Esophagus squamous epithelium (tissue), 5 donors: ENCODE data around the gene CDK5RAP2. TPM values are rescaled to one million over a fixed set of nuclear protein-coding genes. Genes with fewer than 3 reads are reported as not detected.

Experiments used
- DNase-seq: peaks from one replicate; lab custom pipeline; 2025; lab: John Stamatoyannopoulos, UW
- H3K27ac ChIP-seq, 4 donors: fragments of 200-600 bp; sonication (generic); one replicate each; pipeline ENCODE4 v1.5.1; 2016 to 2019; ENCODE audit warnings: mild to moderate bottlenecking in 1 of 4
- H3K27me3 ChIP-seq, 4 donors: fragments of 200-600 bp; sonication (generic); 1 replicate in 3 of 4; 2 replicates in 1 of 4; pipeline versions ENCODE4 v1.5.1 to v1.6.0; 2017 to 2021; ENCODE audit warnings: antibody characterized with exemption in 1 of 4
- H3K36me3 ChIP-seq, 3 donors: fragments of 200-600 bp; sonication (generic); one replicate each; pipeline ENCODE4 v1.5.1; 2016 to 2019
- H3K4me1 ChIP-seq, 3 donors: fragments of 200-600 bp; sonication (generic); one replicate each; pipeline ENCODE4 v1.5.1; 2017 to 2019
- H3K4me3 ChIP-seq, 4 donors: fragments of 200-600 bp; sonication (generic); 1 replicate in 3 of 4; 2 replicates in 1 of 4; pipeline ENCODE4 v1.5.1; 2016 to 2019; ENCODE audit warnings: mild to moderate bottlenecking in 2 of 4, moderate library complexity in 1 of 4
- H3K9me3 ChIP-seq, 3 donors: fragments of 200-600 bp; sonication (generic); one replicate each; pipeline ENCODE4 v1.5.1; 2016 to 2019
- CTCF ChIP-seq, 6 experiments: fragments of 450-650 bp in 4 of 6; fragments of 200-600 bp in 2 of 6; sonication (generic) in 2 of 6; IDR thresholded peaks; one replicate each; pipeline ENCODE4 v1.5.1; 2016 to 2019; ENCODE audit warnings: antibody characterized with exemption in 6 of 6, mild to moderate bottlenecking in 4 of 6, moderate library complexity in 4 of 6
- POLR2A ChIP-seq, 4 donors: fragments of 450-650 bp; IDR thresholded peaks; one replicate each; pipeline ENCODE4 v1.6.1; 2017; ENCODE audit warnings: antibody characterized with exemption in 4 of 4, mild to moderate bottlenecking in 4 of 4, moderate library complexity in 3 of 4
- WGBS, 2 donors: methylation state at CpG; one replicate each; pipeline ENCODE4 v1.1.5; 2018; 5-methylcytosine and 5-hydroxymethylcytosine counted together
- intact Hi-C: fragments of 100-400 bp; cut with DNase I; formaldehyde crosslinking; loops from one replicate; pipeline ENCODE4 v1.15.0; 2022
- total RNA-seq, 4 donors: library from RNA; depleted of rRNA; stranded (reverse); fragments of >200 nt; gene quantifications; one replicate each; pipeline ENCODE4 v1.1.0, GENCODE V29; 2016
- donor health status: DM: yes; HTN: yes; CAD: no.

The CDK5RAP2 gene
- total RNA-seq, 4 donors from 2014 or later: 23.2 to 41.2 (median 33.8) TPM

GRCh38 chr9:120418315-120418714 lies 161.7 kb downstream of the CDK5RAP2 start:
- 73 to 80% methylated on average over 4 of the region's 4 CpGs for WGBS, 2 donors
- Histone ChIP-seq H3K4me3 (no peak overlapping the region), H3K27me3 (no peaks in the 10 kb centered on the region), H3K4me1 (peaks cover 0 to 11% (median 0%) of the 10 kb centered on the region in 3 donors), H3K36me3 (peaks cover 0 to 89% (median 0%) of the 10 kb centered on the region in 3 donors), H3K27ac (no peak overlapping the region), H3K9me3 (no peaks in the 10 kb centered on the region)
- no peak for DNase-seq
- intact Hi-C loops: no loop called here
- no peak for TF ChIP-seq CTCF (IDR thresholded peaks at IDR 0.05)
- no peak for TF ChIP-seq POLR2A (IDR thresholded peaks at IDR 0.05)

GRCh38 chr9:120416781-120417427 lies 163.1 kb downstream of the CDK5RAP2 start:
- TF ChIP-seq POLR2A (IDR thresholded peaks at IDR 0.05) (no peak), CTCF (IDR thresholded peaks at IDR 0.05) (no peak)
- no peak overlapping the region for H3K27ac ChIP-seq
- no peak overlapping the region for H3K4me3 ChIP-seq
- DNase-seq: no peak
- H3K27me3 ChIP-seq: no peaks in the 10 kb centered on the region
- no peaks in the 10 kb centered on the region for H3K9me3 ChIP-seq
- peaks cover 0 to 88% (median 0%) of the 10 kb centered on the region in 3 donors for H3K36me3 ChIP-seq
- H3K4me1 ChIP-seq: peaks cover 0 to 7% (median 0%) of the 10 kb centered on the region in 3 donors
- WGBS, 2 donors: 87 to 88% methylated on average over 18 of the region's 19 CpGs
- intact Hi-C loops: no loop called here

GRCh38 chr9:120413121-120414048 lies 166.6 kb downstream of the CDK5RAP2 start:
- intact Hi-C loops: no loop called here
- Histone ChIP-seq H3K4me3 (no peak overlapping the region), H3K27ac (no peak overlapping the region), H3K36me3 (peaks cover under 1 to 88% (median 6%) of the 10 kb centered on the region in 3 donors), H3K27me3 (no peaks in the 10 kb centered on the region), H3K4me1 (peaks cover 0 to 7% (median 0%) of the 10 kb centered on the region in 3 donors), H3K9me3 (no peaks in the 10 kb centered on the region)
- no peak for TF ChIP-seq POLR2A (IDR thresholded peaks at IDR 0.05)
- TF ChIP-seq CTCF (IDR thresholded peaks at IDR 0.05): no peak
- no peak for DNase-seq
- WGBS, 2 donors: 82% methylated on average over 14 to 15 of the region's 15 CpGs

- no peak overlapping the region for H3K4me3 ChIP-seq
- no peaks in the 10 kb centered on the region for H3K9me3 ChIP-seq
- WGBS, 2 donors: 84 to 90% methylated on average over 4 of the region's 4 CpGs
- intact Hi-C loops: no loop called here
- H3K27me3 ChIP-seq: no peaks in the 10 kb centered on the region
- DNase-seq: no peak
- H3K4me1 ChIP-seq: peaks cover 0 to 7% (median 0%) of the 10 kb centered on the region in 3 donors
- H3K27ac ChIP-seq: no peak overlapping the region
- TF ChIP-seq CTCF (IDR thresholded peaks at IDR 0.05) (no peak), POLR2A (IDR thresholded peaks at IDR 0.05) (no peak)
- peaks cover 6 to 88% (median 7%) of the 10 kb centered on the region in 3 donors for H3K36me3 ChIP-seq
Measured at GRCh38 chr9:120412425-120412951, 167.5 kb downstream of the CDK5RAP2 start.
